HG02852 (cell line): Measurements from ENCODE around the gene ZNF521.

Source experiments
- ATAC-seq: cut with Tn5 transposase; IDR thresholded peaks from one replicate; pipeline ENCODE4 v1.9.1; 2021; ENCODE audit warnings: mild to moderate bottlenecking, moderate library complexity; ENCODE audit not compliant: unreplicated experiment

Gene ZNF521

GRCh38 chr18:25340762-25341161 lies 11.2 kb downstream of the ZNF521 start:
- ATAC-seq, result no peak

- ATAC-seq, result no peak
Measured at GRCh38 chr18:25335676-25336075, 16.3 kb downstream of the ZNF521 start.

GRCh38 chr18:25335062-25335461 lies 16.9 kb downstream of the ZNF521 start:
- no peak for ATAC-seq

DNA sequence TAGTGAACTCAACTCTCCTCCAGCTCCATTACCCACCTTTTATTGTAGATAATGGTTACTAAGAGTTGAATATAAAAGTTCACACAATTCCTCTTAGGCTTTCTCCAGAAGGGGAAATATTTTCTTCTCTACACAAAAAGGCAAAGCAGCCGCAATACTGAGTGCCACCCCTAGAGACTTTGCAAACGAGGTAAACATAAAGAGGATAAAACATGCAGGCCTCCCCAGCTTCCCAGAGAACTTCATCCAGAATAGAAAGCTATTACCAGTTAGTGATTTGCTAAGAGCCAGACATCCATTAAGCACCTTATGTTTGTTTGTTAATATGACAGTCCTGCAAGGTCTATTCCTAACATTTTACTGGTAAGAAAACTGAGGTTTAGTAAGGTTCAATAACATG lies 17.4 kb downstream of the ZNF521 start:
- ATAC-seq, result no peak

DNA sequence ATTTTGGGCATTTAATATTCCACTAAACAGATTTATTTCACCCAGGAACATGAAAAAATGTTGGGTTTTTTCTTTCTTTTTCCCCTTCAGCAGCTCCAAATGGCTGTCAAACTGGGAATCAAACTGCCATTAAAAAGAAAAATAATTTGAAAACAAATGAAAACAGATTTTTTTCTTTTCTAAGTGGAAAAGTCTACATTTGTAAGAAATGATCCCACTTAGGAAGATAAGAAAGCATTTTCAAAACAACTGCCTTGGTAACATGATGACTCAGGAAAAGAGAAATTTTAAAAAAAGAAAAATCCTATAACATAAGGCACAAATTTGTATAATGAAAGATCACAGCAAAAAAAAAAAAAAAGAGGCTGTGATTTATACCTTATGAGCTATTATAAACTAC lies 20.0 kb downstream of the ZNF521 start:
- ATAC-seq, result no peak

- ATAC-seq, result no peak
Measured at GRCh38 chr18:25329783-25330182, 22.2 kb downstream of the ZNF521 start.

DNA sequence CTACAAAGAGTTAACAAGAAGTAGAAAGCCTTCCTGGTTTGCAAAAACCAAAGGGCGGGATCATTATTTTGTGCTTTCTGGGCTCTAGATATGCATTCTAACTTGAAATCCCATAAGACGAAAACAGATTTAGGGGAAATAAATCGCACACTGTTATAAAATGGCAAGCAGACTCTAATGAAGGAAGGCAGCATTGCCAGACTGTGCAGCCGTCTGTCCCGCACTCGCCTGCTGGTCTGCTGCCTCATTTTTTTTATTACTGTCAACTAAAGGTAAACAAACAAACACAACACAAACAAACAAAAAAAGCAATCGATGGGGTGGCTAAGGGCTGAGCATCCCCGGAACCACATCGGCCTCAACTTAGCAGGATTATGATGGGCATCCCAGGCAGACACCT lies 24.4 kb downstream of the ZNF521 start:
- ATAC-seq, result no peak

DNA sequence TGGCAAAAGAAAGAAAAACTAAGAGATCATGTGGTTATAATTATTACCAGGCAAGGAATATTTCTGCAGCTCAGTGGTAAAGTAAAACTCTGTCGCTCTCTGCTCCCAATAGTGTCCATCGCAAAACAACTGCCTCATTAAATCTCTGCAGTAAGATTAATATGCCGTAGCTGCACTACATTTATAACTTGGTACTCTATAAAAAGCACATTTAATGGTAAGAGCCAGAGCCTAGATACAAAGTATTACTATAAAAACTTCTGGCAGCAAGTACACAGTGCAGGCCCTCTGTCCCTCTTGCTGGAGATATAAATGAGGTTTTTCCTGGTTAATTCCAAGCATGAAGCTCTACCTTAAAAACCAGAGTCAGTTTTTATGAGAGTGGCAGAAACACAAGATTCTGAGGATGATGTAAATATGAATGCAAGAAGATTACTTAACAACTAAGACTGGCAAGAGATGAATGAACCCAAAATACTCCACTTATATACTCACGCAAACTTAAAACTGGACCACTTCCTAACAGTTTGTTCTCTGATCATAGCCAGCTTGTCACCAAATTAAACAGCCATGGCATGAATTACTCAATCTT lies 25.5 kb downstream of the ZNF521 start:
- ATAC-seq, result no peak

DNA sequence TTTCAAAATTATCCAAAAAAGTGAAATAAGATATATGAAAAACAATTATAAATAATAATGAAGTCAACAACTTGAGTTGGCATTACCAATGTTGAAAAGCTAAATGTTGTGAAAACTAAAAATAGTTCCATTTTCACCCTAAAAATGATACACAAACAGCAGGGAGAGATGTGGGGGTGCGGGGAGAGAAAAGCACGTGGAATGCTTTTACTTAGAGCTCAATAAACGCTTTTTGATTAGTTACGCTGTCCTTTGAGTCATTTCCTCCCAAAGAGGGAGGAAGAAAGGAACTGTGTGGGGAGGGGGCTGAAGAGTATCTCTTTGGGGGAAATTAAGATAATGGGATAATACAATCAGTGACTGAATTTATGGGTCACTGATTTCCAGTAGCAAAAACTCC lies 29.2 kb downstream of the ZNF521 start:
- ATAC-seq, result no peak

DNA sequence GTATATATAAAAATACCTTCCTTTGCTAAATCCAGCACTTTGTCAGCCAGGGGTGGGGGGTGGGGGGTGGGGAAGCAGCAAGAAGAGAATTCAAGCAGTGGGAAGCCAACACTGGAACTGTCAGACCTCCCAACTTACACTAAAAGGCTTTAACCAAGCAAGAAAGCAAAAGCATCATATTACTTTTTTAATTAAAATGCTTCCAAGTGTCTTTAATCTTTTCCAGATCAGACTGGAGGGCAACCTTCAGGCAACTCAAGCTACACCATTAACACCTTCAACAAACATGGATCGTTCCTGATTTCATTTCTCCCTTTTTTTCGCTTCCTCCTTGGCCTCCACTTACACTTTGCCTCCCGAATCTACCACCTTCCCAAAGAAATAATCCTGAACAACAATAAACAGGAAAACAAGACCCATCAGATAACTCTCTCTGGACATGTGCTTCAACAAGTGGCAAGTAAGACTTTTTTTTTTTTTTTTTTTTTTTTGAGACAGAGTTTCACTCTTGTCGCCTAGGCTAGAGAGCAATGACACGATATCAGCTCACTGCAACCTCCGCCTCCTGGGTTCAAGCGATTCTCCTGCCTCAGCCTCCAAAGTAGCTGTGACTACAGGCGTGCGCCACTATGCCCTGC lies 35.5 kb downstream of the ZNF521 start:
- no peak for ATAC-seq

DNA sequence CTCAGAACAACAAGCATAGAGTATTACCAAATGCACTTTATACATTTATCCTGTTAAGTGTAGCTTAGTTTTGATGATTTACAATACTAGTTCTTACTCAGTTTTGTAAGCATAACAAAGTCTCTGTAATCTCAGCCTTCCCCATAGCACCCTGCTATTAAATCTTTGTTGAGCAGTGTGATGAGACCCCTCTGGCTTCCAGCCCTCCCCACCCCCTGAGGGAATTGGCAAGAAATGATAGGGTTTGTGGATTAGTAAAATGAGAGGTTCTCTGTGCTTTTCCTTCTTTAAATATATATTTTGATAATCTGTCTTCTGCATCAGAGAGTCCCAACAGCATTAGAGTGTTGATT lies 37.2 kb downstream of the ZNF521 start:
- ATAC-seq, result no peak

DNA sequence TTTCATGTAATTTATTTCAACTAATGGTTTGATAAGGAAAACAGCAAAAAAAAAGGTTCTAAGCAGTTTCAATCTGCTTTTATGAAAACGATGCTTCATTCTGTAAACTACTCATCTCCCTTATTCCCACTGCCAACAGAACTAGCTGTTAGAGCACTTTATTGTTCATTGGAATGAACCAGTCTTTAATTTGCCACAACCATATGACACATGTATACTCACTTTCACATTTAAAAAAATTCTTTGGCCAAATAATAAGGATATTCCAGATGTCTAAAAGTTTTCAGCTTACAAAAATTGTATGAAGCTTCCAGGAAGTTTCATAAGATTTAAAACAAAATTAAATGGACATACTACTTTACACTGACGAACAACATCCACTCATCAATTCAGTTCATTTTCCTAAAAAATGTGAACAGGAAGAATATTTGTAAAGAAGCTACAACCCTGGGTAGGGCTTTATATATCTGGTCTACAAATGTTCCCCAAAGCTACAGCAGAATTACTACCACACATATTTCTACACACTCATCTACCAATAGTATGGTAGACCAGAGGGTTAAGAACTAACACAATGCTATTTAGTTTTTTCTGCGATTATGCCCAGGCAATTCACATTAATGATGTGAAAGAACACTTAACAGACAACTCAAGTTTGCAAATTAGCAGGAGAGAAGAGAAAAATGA lies 37.7 kb downstream of the ZNF521 start:
- ATAC-seq, result no peak

DNA sequence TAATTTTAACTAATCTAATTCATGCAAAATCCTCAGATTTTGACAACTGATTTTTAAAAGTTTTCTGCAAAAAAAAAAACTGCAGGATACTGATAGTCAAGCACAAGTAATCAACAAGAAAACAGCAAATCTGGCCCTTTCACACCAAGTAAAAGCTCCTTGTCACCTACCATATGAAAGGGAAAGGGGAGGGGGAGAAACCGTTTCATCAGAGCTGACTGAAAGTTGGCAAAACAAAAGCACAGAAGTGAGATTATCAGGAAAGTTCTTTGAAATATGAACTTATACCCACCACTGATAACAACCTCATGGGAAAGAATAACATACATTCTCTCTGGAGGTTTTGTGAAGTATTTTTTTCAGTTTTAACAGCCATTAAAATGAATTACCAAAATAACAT lies 38.7 kb downstream of the ZNF521 start:
- ATAC-seq, result no peak

GRCh38 chr18:25310045-25310444 lies 41.9 kb downstream of the ZNF521 start:
- ATAC-seq, result no peak

DNA sequence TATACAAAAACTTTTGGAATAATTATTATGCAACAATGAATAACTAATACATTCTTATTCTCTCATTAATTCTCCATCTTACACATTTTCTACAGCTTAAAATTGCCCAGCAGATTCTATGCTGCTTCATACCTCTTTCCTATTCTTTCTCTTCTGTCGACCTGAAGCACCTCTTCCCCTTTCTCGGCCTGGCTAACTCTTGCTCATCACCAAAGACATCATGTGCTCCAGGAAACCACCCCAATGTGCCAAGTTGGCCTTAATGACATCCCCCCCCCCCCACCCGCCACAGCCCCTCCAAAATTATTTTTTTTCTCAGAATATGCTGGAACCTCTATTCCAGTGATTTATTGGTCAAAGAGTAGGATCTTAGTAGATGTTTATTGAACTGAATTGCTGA lies 43.6 kb downstream of the ZNF521 start:
- no peak for ATAC-seq

GRCh38 chr18:25307192-25307591 lies 44.8 kb downstream of the ZNF521 start:
- ATAC-seq, result no peak

- no peak for ATAC-seq
Measured at GRCh38 chr18:25306671-25307070, 45.3 kb downstream of the ZNF521 start.

GRCh38 chr18:25305584-25305983 lies 46.4 kb downstream of the ZNF521 start:
- no peak for ATAC-seq

DNA sequence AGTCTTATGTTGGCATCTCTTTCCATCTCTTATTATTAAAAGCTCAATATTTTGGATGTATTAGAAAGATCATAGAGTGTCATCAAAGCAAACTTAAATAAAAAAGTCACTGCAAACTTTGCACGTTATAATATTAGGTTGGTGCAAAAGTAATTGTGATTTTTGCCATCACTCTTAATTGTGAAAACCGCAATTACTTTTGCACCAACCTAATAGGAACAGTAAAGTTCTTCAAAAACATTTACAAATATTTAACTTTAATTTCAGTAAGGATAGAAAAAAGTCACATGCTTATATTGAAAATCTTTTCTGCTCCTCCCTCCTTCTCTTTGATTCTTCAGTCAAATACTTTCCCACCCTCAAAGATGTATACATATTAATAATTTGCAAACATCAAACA lies 51.5 kb downstream of the ZNF521 start:
- no peak for ATAC-seq

DNA sequence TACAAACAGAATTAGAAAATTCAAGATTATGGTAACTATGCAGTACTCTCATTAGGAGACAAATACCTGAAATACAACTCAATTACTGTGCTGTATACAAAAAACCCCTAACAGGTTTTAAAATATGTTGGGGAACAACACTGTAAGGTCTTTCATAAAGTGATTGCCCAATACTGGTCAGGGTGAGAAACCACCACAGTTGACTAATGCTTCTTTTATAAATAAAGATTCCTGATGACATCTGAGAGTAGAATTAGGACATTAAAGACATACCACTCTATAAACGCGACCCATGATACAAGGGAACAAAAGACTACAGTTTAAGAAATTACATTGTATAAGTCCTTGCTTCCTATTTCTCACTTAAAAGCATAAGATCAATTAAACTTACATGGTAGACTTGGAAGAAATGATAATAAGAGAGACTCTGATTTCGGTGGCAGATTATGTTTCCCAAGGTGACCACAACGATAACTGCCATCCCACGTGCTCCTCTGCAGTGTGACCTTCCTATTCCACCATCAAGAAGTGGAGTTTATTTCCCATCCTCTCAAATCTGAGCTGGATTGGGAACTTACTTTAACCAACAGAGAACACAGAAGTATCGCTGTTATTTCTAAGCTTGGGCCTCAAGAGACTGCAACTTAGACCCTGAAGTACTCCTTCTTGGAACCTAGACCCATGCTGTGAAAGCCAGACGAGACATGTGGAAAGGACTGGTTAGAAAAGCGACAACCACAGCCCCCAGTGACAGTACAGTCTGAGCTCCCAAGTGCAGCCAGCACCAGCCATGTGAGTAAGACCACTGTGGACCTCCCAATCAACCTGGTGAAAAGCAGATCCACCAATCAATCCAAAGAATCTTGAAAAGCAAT lies 52.3 kb downstream of the ZNF521 start:
- ATAC-seq, result no peak

GRCh38 chr18:25298853-25299274 lies 53.1 kb downstream of the ZNF521 start:
- no peak for ATAC-seq
